Kidney (tissue), 14 donors: ENCODE results near the gene C16orf74. TPM values are rescaled to one million over a fixed set of nuclear protein-coding genes. Genes with fewer than 3 reads are reported as not detected.

Experiments
- DNase-seq, 5 donors: peaks; one replicate each; pipeline ENCODE4 v3.0.0-alpha.2; 2013 to 2020
- FAIRE-seq: peaks from 2 replicates; lab custom pipeline; 2012; peaks lifted over from hg19 to GRCh38; lab: Jason Lieb, UNC
- H3K27ac ChIP-seq, 2 donors: one replicate each; pipeline ENCODE4 v1.7.0; 2013; ENCODE audit warnings: low read depth in 2 of 2, low read length in 2 of 2, inconsistent platforms in 1 of 2
- H3K27me3 ChIP-seq: one replicate; pipeline ENCODE4 v1.7.1; 2013; ENCODE audit warnings: low read length, inconsistent platforms; ENCODE audit not compliant: control insufficient read depth, insufficient read depth
- H3K36me3 ChIP-seq, 3 donors: one replicate each; pipeline versions ENCODE4 v1.7.0 to v1.7.1; 2013; ENCODE audit warnings: low read length in 3 of 3, control low read depth in 1 of 3, inconsistent platforms in 1 of 3; ENCODE audit not compliant: insufficient read depth in 3 of 3, control insufficient read depth in 2 of 3
- H3K4me1 ChIP-seq, 3 donors: one replicate each; pipeline versions ENCODE4 v1.7.0 to v1.7.1; 2013; ENCODE audit warnings: low read length in 3 of 3, inconsistent platforms in 1 of 3, low read depth in 1 of 3; ENCODE audit not compliant: control insufficient read depth in 2 of 3, insufficient read depth in 2 of 3
- H3K4me3 ChIP-seq, 3 donors: one replicate each; pipeline versions ENCODE4 v1.7.0 to v1.8.1; 2013; ENCODE audit warnings: low read length in 3 of 3, control low read depth in 1 of 3, inconsistent platforms in 1 of 3
- H3K9ac ChIP-seq, 3 donors: one replicate each; pipeline versions ENCODE4 v1.7.0 to v1.7.1; 2013; ENCODE audit warnings: low read length in 3 of 3, control low read depth in 1 of 3, inconsistent platforms in 1 of 3
- H3K9me3 ChIP-seq, 3 donors: one replicate each; pipeline versions ENCODE4 v1.7.0 to v1.7.1; 2013; ENCODE audit warnings: low read length in 3 of 3, control low read depth in 1 of 3, inconsistent platforms in 1 of 3; ENCODE audit not compliant: control insufficient read depth in 2 of 3, insufficient read depth in 1 of 3
- intact Hi-C: fragments of 100-400 bp; cut with DNase I; formaldehyde crosslinking; loops from one replicate; pipeline ENCODE4 v1.11.1; 2022
- polyA plus RNA-seq: library from polyadenylated mRNA; stranded (reverse); fragments of 350-450 nt; fragmentation: Illumina TruSeq; extraction: RNeasy Lipid Tissue Mini Kit (QIAGEN cat#74804); gene quantifications from one replicate; pipeline ENCODE4 v1.2.3, GENCODE V29; 2014; ENCODE audit warnings: low read depth, low replicate concordance; ENCODE audit not compliant: insufficient read depth
- total RNA-seq: library from RNA; stranded (reverse); fragmentation: NEBNext Ultra II Directional; extraction: Animal tissue kit (Norgen Biotek cat#: 25700); gene quantifications from one replicate; pipeline ENCODE4 v1.2.1, GENCODE V29; 2021
- TF ChIP-seq, protein P1 (sequence below): IDR thresholded peaks from 3 replicates; pipeline ENCODE4 v1.5.1; 2012; ENCODE audit warnings: mild to moderate bottlenecking, moderate library complexity, borderline replicate concordance; ENCODE audit not compliant: insufficient read depth; ENCODE audit errors: extremely low read depth
- donor health status: control.
- donor health status: control.
- donor health status: control.
- donor health status: control.
- donor health status: control.
- donor health status: DM: yes; HTN: yes; CAD: no.
- donor health status: Normal renal cell carcinoma (clear cell type).

Gene C16orf74
- total and polyA plus RNA-seq, 2 donors from 2014 or later: 3.5 to 4.6 TPM

DNA sequence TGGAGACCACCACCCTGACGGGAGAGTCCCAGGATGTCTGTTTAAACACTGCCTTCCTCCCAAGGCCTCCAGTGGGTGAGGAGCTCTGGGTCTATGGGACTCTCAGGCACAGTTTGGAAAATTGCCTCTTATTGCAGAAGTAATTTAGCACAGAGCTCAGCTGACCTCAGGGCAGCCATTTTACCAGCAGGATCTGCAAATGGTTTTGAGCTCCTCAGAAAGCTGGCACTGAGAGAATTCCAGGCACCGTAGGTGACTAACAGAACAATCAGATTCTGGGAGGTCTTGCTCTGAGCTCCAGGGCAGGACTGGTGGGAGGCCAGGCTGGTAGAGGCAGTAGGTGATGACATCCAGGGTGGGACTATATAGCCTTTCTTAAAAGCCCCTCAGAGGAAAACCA is 17.3 kb upstream of the C16orf74 start:
- Histone ChIP-seq H3K4me3 (no peak overlapping the region), H3K27ac (no peak overlapping the region), H3K27me3 (no peaks in the 10 kb centered on the region), H3K9ac (no peak overlapping the region), H3K4me1 (no peaks in the 10 kb centered on the region), H3K36me3 (no peaks in the 10 kb centered on the region), H3K9me3 (no peaks in the 10 kb centered on the region)
- intact Hi-C loops: no loop called here
- FAIRE-seq: no peak
- no peak for DNase-seq
- TF ChIP-seq, protein P1, sequence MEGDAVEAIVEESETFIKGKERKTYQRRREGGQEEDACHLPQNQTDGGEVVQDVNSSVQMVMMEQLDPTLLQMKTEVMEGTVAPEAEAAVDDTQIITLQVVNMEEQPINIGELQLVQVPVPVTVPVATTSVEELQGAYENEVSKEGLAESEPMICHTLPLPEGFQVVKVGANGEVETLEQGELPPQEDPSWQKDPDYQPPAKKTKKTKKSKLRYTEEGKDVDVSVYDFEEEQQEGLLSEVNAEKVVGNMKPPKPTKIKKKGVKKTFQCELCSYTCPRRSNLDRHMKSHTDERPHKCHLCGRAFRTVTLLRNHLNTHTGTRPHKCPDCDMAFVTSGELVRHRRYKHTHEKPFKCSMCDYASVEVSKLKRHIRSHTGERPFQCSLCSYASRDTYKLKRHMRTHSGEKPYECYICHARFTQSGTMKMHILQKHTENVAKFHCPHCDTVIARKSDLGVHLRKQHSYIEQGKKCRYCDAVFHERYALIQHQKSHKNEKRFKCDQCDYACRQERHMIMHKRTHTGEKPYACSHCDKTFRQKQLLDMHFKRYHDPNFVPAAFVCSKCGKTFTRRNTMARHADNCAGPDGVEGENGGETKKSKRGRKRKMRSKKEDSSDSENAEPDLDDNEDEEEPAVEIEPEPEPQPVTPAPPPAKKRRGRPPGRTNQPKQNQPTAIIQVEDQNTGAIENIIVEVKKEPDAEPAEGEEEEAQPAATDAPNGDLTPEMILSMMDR: no peak

GRCh38 chr16:85767531-85767930 is 16.6 kb upstream of the C16orf74 start:
- Histone ChIP-seq H3K4me1 (no peaks in the 10 kb centered on the region), H3K27ac (no peak overlapping the region), H3K9ac (no peak overlapping the region), H3K36me3 (no peaks in the 10 kb centered on the region), H3K27me3 (no peaks in the 10 kb centered on the region), H3K9me3 (no peaks in the 10 kb centered on the region), H3K4me3 (no peak overlapping the region)
- FAIRE-seq: no peak
- DNase-seq: no peak
- TF ChIP-seq, protein P1: no peak
- intact Hi-C loops: no loop called here

DNA sequence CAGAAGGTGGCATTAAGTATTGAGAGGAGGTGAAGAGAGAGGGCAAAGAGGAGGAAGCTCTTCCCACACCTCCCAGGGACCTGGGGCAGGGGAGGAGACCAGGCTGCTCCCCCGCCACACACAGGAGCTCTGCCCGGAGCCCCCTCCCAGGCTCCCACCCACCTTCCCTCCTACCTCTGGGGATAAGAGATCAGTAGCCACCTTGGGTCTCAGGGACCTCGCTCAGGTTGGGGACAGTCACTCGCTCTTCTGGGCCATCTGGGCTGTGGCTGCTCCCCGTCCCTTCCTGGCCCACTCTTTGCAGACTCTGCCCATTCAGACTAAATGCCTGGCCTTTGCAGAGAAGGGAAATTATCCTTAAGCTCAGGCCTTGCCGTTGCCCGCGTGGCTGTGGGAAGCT is 14.9 kb upstream of the C16orf74 start:
- no peaks in the 10 kb centered on the region for H3K27me3 ChIP-seq
- H3K36me3 ChIP-seq: no peaks in the 10 kb centered on the region
- H3K27ac ChIP-seq: no peak overlapping the region
- no peak overlapping the region for H3K9ac ChIP-seq
- TF ChIP-seq, protein P1: no peak
- DNase-seq: no peak
- intact Hi-C loops: no loop called here
- no peaks in the 10 kb centered on the region for H3K9me3 ChIP-seq
- H3K4me1 ChIP-seq: no peaks in the 10 kb centered on the region
- FAIRE-seq: no peak
- H3K4me3 ChIP-seq: no peak overlapping the region

DNA sequence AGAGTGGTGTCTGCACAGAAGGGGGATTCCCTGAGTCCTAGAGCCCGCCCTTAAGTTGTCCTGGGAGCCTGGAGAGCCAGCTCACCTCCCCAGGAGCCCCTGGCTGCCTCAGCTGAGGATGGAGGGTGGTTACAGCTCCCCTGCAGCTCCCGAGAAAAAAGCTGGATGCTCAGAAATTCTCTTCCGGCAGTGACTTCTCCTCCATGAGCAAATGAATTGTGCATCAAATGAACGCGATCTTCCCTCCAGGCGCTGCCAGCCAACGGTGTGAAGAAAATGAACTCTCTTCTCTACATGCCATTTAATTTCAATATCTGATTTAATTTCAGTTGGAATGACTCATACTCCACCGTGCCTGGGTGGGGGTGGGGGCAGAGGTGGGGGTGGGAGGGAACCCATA is 14.3 kb upstream of the C16orf74 start:
- no peaks in the 10 kb centered on the region for H3K4me1 ChIP-seq
- no peaks in the 10 kb centered on the region for H3K9me3 ChIP-seq
- DNase-seq (no peak), FAIRE-seq (no peak)
- no peak overlapping the region for H3K4me3 ChIP-seq
- TF ChIP-seq, protein P1: no peak
- H3K27ac ChIP-seq: no peak overlapping the region
- H3K36me3 ChIP-seq: no peaks in the 10 kb centered on the region
- no peaks in the 10 kb centered on the region for H3K27me3 ChIP-seq
- intact Hi-C loops: no loop called here
- H3K9ac ChIP-seq: no peak overlapping the region
